ENCODE measurements around the gene COL20A1.

Gene COL20A1

DNA sequence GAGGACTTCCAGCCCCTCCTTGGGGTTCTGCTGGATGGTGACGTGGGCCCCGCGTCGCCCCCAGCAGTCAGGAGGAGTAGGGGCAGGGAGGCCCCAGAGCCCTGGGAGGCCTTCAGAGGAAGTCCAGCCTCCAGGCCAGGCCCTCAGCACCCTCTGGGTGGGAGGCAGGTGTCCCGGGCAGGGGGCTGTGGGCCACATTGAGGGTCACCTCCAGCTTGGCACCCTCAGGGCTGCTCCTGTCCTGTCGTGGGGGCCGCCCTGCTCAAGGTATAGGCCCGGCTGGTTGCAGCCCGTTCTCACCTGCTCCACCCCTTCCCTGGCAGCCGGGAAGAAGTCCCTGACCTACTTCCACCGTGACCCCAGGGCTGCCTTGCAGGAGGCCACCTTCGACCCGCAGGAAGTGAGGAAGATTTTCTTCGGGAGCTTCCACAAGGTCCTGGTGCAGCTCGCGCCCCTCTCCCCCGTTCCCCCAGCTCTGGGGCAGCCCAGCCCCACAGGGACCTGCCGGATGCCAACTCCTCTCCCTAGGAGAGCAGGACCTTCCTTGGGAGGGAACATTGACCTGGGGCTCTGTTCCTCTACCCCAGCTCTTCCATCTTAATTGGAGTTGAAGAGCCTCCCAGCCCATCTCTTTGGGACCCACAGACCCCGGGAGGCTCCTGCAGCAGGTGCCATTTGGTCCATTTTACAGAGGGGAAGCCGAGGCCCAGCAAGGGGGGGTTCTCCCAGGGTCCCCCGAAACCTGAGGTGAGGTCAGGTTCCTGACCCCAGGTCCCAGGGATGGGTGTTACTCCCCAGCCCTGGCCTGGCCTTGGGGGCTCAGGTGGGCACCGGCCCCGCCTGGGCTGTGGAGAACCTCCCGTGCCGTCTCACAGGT is 26.4 kb downstream of the COL20A1 start:
- no peak for TF ChIP-seq TAF1 (IDR thresholded peaks at IDR 0.05; ENCODE audit: borderline replicate concordance, insufficient read depth, low read length)

DNA sequence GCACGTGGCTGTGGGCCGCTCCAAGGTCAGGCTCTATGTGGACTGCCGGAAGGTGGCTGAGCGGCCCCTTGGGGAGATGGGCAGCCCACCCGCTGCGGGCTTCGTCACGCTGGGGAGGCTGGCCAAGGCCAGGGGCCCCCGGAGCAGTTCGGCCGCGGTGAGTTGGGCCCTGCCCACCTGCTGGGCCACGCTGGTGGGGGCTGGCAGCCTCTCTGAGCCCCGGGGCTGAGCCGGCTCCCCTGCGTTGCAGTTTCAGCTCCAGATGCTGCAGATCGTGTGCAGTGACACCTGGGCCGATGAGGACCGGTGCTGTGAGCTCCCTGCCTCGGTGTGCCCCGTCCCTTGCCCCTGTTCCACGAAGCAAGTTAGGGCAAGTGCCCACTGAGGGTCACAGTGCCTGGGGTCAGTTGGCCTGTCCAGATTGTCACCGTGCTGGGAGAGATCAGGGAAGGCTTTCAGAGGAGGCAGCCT is 27.1 kb downstream of the COL20A1 start:
- no peak for TF ChIP-seq FOXP2 (optimal IDR thresholded peaks at IDR 0.05; ENCODE audit: borderline replicate concordance, extremely low read depth, extremely low read length, insufficient read depth)
- TF ChIP-seq TAF1 (IDR thresholded peaks at IDR 0.05; ENCODE audit: borderline replicate concordance, insufficient read depth, low read length) = no peak
- TF ChIP-seq POLR2AphosphoS5 (IDR thresholded peaks at IDR 0.05; ENCODE audit: low read depth, low read length) = no peak
- TF ChIP-seq, protein P1, sequence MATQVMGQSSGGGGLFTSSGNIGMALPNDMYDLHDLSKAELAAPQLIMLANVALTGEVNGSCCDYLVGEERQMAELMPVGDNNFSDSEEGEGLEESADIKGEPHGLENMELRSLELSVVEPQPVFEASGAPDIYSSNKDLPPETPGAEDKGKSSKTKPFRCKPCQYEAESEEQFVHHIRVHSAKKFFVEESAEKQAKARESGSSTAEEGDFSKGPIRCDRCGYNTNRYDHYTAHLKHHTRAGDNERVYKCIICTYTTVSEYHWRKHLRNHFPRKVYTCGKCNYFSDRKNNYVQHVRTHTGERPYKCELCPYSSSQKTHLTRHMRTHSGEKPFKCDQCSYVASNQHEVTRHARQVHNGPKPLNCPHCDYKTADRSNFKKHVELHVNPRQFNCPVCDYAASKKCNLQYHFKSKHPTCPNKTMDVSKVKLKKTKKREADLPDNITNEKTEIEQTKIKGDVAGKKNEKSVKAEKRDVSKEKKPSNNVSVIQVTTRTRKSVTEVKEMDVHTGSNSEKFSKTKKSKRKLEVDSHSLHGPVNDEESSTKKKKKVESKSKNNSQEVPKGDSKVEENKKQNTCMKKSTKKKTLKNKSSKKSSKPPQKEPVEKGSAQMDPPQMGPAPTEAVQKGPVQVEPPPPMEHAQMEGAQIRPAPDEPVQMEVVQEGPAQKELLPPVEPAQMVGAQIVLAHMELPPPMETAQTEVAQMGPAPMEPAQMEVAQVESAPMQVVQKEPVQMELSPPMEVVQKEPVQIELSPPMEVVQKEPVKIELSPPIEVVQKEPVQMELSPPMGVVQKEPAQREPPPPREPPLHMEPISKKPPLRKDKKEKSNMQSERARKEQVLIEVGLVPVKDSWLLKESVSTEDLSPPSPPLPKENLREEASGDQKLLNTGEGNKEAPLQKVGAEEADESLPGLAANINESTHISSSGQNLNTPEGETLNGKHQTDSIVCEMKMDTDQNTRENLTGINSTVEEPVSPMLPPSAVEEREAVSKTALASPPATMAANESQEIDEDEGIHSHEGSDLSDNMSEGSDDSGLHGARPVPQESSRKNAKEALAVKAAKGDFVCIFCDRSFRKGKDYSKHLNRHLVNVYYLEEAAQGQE (IDR thresholded peaks at IDR 0.05; ENCODE audit: insufficient read depth in 1 of 2, low read depth in 2 of 2, low read length in 2 of 2) = no peak
- TF ChIP-seq SIN3A (IDR thresholded peaks at IDR 0.05; ENCODE audit: borderline replicate concordance, insufficient read depth, low read length) = no peak

DNA sequence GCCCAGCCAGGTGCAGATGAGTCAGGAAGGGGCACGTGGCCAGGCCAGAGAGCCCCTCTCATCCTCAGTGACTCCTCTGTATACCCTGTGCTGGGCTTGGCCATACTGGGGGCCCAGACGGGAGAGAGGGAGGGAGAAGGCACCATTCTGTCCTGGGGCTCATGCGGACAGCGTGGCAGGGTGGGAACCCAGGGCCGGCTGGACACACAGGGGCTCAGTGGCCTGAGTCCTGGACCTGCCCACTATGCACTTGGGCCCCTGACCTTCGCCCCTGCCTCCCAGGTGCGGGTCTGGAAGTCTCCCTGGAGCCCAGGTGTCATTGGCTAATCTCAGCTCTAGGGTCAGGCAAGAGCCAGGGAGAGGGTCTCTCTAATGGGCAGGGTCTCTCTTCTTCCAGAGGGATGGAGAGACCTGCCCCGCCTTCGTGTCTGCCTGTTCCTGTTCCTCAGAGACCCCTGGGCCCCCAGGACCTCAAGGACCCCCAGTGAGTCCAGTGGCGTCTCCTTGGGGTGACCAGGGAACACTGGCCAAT is 27.7 kb downstream of the COL20A1 start:
- TF ChIP-seq FOXP2 (optimal IDR thresholded peaks at IDR 0.05; ENCODE audit: borderline replicate concordance, extremely low read depth, extremely low read length, insufficient read depth) = no peak
- TF ChIP-seq SIN3A (IDR thresholded peaks at IDR 0.05; ENCODE audit: borderline replicate concordance, insufficient read depth, low read length) = no peak
- no peak for TF ChIP-seq TAF1 (IDR thresholded peaks at IDR 0.05; ENCODE audit: borderline replicate concordance, insufficient read depth, low read length)
- TF ChIP-seq, protein P1 (IDR thresholded peaks at IDR 0.05; ENCODE audit: insufficient read depth in 1 of 2, low read depth in 2 of 2, low read length in 2 of 2) = no peak
- no peak for TF ChIP-seq POLR2AphosphoS5 (IDR thresholded peaks at IDR 0.05; ENCODE audit: low read depth, low read length)

DNA sequence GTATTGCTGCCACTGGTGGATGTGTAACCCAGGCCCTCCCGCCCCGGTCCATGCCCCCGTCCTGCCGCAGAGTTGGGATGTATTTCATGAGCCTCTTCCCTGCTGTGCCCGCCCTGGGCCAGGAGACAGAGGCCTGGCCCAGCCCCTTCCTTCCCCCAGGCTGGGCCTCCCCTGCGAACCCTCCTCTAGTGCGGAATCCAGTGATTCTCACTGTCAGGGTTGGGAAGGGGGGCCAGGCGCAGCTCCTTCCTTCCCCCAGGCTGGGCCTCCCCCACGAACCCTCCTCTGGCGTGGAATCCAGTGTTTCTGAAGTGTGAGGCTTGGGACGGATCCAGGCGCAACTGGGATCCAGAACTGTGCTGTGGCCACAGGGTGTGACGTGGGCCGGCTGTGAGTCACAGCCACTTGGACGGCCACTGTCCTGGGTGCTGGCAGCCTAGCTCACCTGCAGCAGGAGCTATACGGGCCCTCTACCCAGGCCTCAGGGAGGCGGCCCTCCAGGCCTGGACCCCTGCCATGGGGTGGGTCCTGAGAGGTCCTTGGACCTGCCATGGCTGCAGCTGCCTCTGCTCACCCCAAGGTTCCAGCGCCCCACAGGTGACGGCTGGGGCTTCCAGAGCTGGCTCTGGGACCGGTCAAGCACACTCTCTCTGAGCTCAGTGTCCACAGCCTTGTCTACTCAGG is 28.3 kb downstream of the COL20A1 start:
- TF ChIP-seq, protein P1 (IDR thresholded peaks at IDR 0.05; ENCODE audit: insufficient read depth in 1 of 2, low read depth in 2 of 2, low read length in 2 of 2) = 0 out of 4 replicates have a peak, but pooled peaks of 1 of the 2 experiments have one; percentile 31
- TF ChIP-seq SIN3A (IDR thresholded peaks at IDR 0.05; ENCODE audit: borderline replicate concordance, insufficient read depth, low read length) (no peak), FOXP2 (optimal IDR thresholded peaks at IDR 0.05; ENCODE audit: borderline replicate concordance, extremely low read depth, extremely low read length, insufficient read depth) (no peak)

DNA sequence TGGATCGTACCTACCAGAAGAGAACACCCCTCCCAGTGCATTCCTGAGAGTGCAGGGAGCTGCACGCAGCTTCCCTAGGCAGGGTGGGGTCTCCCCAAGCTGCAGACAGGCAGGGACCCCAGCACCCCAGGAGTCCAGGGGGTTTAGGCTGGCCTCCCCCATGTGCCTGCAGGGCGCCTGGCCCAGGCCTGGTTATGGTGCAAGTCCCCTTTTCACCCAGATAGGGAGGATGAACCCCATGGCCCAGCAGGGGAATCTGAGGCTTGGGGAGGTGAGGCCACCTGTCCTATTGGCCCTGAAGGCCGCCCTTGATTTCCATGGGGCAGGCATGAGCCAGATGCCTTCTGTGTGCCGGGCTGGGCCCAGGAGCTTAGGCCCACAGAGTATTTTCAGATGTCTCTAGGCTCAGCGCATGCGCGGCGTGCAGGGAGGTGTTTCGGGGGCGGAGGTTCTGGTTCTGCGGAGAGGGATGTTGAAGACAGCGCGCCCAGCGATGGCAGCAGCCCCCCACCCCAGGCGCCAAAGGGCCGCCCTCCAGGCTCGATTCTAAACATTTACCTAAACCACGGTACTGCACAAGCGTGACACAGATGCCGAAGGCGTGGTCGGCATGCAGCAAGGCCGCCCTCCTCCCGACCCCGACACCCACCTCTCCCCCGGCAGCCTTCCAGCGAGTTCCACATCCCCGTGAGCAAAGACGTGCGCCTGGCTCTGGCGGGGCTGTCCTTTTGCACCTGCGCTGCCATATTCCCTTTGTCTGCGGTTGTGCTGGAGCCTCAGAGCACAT is 29.4 kb downstream of the COL20A1 start:
- TF ChIP-seq, protein P1 (IDR thresholded peaks at IDR 0.05; ENCODE audit: insufficient read depth in 1 of 2, low read depth in 2 of 2, low read length in 2 of 2) = no peak
- no peak for TF ChIP-seq FOXP2 (optimal IDR thresholded peaks at IDR 0.05; ENCODE audit: borderline replicate concordance, extremely low read depth, extremely low read length, insufficient read depth)
- no peak for TF ChIP-seq POLR2AphosphoS5 (IDR thresholded peaks at IDR 0.05; ENCODE audit: low read depth, low read length)
- TF ChIP-seq SIN3A (IDR thresholded peaks at IDR 0.05; ENCODE audit: borderline replicate concordance, insufficient read depth, low read length) = no peak

All from PFSK-1 (cell line).